ENCODE data around the gene ORC2.
"Not testable (repeated sequence)": the region's sequence is repeated elsewhere in the genome, so short reads cannot be mapped to it uniquely, and the experiment has no call there.

The ORC2 gene

DNA sequence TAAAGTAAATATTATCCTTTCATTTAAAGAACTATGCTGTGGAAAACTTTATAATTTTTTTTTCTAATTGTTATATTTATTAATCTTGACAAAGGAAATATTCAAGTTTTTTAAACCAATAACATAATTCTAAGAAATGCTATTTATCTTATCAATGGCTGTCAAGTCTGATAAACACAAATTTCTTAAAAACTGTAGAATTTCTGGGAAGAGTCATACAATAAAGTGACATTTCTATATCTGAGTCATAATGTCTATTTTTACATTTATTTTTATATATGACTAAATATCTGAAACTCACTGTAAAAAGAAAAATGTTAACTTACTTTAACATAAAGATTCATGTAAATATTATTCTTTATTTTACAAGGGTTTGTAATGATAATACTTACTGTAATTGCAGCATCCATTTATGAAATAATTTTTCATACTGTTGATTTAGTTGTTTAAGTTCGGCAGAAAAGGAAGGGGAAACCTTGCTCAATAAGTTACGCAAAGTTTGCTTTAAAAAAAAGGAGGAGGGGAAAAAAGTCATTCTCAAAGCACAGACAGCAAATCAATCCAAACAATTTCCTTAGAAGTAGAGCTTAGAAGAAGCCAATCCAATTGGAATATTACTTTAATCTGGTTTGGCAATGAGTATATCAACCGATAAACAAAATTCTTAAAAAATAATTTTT is 32.4 kb downstream of the ORC2 start:
- no peak for DNase-seq (ENCODE audit: low read depth)

DNA sequence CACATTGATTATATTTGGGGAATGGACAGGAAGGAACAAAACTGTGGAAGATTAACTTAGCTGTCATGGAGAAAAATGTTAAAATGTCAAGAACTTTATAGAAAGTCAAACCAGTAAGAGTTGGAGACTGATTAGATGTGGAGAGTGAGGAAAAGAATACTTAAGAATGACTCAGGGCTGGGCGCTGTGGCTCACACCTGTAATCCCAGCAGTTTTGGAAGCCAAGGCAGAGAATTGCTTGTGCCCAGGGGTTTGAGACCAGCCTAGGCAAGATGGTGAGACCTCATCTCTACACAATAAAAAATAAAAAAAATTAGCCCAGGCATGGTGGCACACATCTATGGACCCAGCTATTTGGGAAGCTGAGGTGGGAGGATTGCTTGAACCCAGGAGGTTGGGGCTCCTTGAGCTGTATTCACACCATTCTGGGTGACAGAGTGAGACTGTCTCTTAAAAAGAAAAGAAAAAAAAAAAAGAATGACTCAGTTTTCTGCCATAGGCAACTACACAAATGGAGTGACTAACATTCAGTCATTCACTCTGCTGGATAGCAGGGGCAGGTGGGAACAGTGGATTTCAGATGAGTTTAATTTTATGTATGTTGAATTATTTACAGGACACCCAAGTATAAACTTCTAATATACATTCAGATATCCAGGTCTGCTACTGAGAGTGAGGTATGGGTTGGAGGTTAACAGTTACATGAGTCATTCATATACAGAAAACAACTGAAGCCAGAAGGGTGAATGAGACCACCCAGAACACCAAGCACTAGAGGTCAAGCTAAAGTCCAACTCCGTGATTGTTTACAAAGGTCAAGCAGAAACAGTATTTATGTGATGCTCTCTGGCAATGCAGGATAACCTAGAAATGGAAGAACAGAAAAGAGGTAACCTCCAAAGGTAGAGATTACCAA is 33.9 kb downstream of the ORC2 start:
- DNase-seq (ENCODE audit: low read depth): no peak

DNA sequence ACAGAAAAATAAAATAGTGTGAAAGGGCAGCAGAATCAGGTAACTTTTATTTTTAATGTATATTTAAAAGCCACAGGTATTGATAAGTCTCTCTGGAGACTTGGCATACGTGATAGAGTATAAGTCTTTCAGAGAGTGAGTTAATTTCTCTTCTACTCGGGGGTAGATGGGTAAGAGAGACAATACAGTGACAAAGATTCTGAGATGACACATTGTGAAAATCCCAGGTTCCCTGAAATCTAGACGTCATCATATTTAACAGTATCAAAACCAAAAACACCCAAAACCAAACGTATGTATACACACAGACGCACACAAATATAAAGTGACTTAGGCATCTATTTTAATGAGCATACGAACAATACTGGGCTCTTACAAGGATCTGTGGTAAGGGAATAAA is 41.0 kb downstream of the ORC2 start:
- no peak for DNase-seq (ENCODE audit: low read depth)

DNA sequence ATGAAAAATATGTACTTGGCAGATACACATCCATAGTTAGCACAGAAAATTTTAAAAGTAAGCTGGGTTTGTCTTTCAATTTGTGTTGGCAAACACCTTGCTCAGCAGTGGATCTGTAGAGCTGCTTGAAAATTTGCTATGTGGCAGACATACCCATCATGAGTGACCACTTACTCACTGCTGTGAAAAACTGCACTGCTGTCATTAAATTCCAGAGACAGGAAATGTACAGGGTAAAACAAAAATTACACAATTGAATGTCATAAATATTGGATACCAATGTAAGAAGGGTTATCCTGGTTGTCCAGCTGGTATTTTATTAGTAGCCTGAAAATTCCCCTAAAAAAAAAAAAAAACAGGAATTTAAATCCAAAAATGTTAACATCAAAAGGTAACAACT is 49.8 kb downstream of the ORC2 start:
- no peak for DNase-seq (ENCODE audit: low read depth)

DNA sequence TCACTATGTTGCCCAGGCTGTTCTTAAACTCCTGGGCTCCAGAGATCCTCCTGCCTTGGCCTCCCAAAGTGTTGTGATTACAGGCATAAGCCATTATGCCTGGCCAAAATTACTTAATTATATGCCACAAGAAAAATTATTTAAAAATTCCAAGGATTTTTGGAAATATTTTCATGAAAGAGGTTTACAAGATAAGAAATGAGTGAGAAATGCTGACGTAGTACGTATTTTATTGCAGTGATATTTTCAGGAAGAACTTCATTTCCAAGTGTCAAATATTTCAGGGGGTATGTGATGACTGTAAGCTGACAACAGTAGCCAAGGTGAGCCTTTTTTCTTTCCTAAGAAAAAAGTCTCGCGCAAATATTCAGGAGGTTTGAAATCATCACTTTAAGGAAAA is 53.5 kb downstream of the ORC2 start:
- no peak for DNase-seq (ENCODE audit: low read depth)

DNA sequence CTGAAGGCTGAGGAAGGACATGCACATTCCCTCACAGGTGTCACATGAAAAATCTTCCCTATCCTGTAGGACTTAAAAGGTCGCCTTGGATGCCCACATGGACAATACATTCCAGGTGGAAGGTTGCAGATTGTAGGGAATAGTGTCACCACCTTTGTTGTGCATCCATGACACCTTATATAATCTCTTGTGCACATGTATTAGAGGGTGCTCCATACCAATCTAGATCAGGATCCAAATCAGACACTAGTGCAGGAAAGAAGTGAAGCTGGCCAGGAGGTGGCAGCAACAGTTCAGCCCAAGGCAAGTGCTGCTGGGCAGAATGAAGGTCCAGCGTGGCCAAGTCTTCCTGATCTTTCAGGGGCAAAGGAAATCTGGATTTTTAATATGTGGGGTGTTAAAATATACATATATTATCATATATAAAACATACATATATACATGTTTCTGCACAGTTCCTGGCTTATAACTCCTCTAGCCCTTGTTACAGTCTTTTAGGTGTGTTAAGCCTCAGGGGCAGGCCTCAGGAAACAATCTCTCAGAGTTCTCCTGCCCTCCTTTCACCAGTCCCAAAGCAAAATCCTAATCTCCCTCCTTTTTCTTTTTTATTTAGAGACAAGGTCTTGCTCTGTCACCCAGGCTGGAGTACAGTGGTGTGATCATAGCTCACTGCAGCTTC is 57.7 kb downstream of the ORC2 start:
- peak; percentile 20 for DNase-seq (ENCODE audit: low read depth)

DNA sequence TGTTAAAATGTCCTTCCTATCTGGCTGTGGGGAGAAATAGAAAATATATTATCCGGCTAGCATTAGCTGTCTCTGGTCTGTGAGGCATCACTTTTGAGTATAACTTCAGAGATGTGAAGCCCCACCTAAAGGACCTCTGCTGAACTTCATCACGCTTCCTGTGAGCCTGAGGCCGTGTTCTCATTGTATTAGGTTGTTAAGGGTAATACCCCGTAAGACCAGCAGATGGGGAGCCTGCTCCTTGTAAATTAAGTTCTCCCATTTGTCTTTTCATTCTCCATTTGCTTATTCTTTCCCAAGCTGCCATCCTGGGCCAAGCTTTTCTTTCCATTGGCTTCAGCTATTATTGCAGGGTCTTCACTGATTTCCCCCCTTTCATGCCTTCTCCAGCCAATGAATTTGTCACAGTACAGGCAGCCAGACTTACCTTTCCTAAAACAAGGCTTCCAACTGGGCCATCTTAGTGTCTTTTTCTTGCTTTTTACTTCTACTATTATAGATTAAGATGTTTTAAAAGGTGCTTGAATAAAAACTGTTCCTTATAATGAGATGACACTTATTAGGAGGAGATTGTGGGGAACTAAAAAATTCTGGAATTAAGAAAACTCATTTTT is 61.9 kb downstream of the ORC2 start:
- DNase-seq (ENCODE audit: low read depth): peak; percentile 46

DNA sequence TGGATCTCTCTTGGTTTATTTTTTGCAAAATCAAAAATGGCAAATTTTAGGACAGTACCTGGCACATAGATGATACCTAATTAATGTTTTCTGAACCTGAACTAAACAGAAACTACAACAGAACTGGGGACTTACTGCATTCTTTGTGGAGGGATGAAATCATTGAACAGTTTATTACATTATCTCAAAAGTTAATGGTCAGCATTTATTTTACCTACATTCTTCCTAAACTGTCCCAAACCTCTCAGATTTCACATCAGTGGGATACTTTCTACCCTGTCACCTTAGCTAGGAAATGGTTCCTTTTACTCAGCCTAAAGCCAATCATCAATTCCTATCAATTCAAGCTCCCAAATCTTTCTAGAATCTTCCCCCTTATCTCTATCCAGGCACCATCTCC is 64.0 kb downstream of the ORC2 start:
- DNase-seq (ENCODE audit: low read depth): no peak

DNA sequence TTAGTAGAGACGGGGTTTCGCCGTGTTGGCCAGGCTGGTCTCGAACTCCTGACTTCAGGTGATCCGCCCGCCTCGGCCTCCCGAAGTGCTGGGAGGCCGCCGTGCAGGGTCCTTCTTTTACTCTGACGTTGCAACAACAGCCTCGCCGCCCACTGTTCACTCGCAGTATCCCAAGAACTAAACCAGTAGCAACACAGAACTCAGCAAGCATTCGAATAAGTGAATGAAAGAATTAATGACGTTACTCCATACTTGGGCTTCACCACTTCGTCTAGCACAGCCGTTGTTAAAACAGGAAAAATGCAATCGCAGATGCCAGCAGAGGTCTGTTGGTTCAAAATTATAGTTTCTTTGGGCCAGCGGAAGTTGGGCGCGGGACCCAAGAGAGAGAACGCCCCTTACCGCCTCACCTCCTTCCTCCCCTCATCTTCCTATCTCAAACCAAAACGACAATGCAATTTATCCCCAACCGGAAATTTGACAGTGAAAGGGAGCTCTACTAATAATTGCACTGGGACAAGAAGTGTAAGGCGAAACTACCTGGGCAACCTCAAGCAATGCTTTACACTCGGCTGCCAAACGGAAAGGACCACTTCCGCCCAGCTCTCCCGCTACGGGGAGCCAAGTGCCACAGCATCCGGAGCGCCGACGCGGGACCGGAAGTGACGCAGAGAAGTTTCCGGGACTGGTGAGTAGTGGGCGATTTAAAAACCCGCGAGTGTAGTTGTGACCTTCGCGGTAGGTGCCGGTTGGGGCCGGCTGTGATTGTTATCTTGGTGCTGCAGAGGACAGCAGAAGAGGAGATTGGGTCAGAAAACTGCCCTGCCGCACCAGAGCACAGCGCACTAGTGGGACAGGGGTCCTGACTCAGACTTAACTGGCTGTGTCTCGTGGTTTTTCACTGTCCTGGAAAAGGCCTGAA is 74.5 kb downstream of the ORC2 start, which contains the start of the genes NIF3L1 and PPIL3:
Gene NIF3L1, plus strand, starts transcription at position 668 of the 922 bp plus-strand sequence. CDS start 2,573 bp downstream, outside the sequence.
Gene PPIL3, minus strand, starts transcription at position 374 of the 922 bp plus-strand sequence. CDS start 1,462 bp downstream, outside the sequence.
- peak; percentile 89 for DNase-seq (ENCODE audit: low read depth)

DNA sequence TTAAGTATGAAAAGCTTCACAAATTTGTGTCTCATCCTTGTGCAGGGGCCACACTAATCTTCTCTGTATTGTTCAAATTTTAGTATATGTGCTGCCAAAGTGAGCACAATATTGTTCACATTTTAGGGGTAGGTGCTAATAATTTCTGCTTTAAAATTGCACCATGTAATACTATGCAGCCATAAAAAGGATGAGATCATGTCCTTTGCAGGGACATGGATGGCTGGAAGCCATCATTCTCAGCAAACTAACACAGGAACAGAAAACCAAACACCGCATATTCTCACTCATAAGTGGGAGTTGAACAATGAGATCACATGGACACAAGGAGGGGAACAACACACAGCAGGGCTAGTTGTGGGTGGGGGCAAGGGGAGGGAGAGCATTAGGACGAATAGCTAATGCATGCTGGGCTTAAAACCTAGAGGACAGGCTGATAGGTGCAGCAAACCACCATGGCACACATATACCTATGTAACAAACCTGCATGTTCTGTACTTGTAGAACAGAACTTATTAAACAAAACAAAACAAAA is 81.7 kb downstream of the ORC2 start:
- not testable (repeated sequence) for DNase-seq (ENCODE audit: low read depth)

DNA sequence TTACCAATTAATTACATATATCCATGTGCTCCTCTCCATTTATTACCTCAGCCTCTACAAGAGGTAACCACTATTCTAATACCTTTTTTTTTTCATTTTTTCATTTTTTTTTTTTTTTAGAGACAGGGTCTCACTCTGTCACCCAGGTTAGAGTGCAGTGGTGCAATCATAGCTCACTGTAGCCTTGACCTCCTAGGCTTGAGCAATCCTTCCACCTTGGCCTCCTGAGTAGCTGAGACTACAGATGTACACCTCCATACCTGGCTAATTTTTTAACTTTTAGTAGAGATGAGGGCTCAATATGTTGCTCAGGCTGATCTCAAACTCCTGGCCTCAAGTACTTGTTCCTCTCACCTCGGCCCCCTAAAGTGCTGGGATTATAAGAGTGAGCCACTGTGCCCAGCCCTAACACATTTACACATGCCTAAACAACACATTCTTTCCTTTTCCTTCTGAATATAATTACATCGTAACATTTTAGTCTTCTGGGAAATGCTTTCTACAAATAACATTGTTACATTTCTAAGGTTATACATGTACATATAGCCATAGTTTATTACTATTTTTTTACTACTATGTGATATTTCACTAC is 85.1 kb downstream of the ORC2 start:
- no peak for DNase-seq (ENCODE audit: low read depth)

DNA sequence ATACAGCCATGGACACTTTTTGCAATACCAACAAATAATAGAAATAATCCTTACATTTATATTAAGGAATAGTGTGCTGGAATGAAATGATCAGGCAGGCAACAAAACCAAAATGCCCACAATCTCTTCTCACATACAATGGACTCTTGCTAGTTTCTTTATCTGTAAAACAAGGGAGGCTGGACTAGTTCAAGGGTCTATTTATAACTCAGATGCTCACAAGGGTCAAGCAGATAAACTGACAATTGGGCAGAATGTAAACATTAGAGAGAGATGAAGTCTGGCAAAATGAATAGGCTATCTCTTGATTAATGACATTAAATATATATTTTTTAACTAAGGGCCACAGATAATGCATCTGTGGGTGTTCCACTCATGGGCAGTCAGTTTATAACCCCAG is 86.0 kb downstream of the ORC2 start:
- DNase-seq (ENCODE audit: low read depth): no peak

DNA sequence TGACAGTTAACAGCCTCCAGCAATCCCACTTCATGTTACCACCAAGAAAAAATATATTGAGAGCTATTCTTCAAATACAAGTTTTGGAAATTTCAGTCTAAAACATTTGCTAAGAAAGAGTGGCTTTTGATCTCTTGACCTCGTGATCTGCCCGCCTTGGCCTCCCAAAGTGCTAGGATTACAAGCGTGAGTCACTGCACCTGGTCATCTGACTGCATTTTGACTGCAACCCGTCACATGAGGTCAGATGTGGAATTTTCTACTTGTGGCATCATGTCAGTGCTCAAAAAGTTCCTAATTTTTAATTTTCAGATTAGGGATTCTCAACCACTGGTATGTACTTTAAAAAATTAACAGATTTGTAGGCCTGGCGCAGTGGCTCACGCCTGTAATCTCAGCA is 89.9 kb downstream of the ORC2 start:
- DNase-seq (ENCODE audit: low read depth): no peak

DNA sequence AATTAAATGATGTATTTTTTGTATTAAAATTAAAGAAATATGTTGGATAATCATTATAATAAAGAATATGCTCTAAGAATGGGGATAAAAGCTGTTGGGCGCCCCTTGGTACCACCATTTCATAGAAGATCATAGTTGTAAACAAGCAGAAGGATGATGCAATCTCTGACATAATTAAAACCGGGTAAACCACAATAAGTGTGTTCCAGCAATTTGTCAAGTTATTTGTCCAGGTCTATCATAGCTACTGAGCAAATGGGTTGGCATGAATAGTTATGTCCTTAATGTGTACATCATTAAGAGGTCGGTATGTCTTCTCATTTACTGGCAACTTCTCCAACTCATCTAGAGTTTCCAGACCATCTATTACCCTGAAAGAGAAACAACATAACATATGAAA is 92.3 kb downstream of the ORC2 start:
- DNase-seq (ENCODE audit: low read depth): no peak

DNA sequence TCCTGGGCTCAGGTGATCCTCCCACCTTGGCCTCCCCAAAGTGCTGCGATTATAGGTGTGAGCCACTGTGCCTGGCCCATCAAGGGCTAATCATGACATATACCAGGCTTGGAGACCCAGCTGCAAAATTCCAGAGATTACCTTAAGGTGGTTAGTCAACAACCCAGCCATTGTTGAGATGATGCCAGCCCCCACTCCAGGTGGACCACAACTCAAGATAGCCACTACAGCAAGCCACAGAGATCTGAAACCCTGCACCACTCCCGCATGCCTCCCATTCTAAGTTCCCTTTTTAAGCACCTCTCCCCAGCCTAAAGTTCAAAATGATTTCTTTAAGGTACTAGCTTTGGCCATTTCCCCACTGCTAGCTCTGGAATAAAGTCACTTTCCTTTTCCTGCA is 94.4 kb downstream of the ORC2 start:
- DNase-seq (ENCODE audit: low read depth): no peak

DNA sequence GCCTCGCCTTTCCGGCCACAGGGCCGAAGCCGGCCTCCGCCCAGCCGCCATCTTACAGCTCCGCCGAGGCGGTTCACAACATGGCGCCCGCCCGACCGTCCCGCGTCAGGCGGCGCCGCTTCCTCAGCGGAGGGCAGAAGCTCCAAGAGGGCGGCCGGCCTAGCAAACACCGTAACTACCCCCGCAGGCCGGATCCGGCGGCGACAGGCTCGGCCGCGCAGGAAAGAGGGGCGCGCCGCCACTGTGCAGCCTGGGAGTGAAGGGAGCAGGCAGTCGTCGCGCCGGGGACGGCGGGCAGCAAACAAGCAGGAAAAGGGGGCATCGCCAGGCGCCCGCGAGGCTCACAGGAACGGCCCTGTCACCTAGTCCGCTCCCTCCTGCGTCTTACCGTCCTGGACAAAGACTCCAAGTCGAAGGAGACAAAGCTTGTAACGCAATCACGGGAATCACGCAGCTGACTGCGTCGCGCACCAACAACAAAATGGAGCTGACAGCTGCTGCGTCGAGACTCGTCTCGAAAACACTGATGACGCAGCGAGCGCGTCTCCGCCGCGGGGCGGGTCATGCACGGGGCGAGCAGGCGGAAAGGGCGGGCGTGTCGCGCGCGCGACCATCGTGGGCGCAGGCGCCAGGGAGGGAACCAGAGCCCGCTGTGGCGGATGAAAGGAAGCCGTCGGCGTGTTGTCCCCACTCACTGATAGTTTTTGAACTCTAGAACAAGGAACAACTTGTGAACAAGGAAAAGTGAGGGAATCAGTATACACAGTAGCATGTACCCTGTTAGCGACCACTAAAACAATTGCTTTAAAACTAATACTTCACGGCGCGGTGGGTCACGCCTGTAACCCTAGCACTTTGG is 99.1 kb downstream of the ORC2 start, which contains the start of gene CLK1:
Gene CLK1, minus strand, starts transcription at position 483 of the 859 bp plus-strand sequence. CDS start 2,796 bp downstream, outside the sequence.
- DNase-seq (ENCODE audit: low read depth): peak; percentile 94

DNA sequence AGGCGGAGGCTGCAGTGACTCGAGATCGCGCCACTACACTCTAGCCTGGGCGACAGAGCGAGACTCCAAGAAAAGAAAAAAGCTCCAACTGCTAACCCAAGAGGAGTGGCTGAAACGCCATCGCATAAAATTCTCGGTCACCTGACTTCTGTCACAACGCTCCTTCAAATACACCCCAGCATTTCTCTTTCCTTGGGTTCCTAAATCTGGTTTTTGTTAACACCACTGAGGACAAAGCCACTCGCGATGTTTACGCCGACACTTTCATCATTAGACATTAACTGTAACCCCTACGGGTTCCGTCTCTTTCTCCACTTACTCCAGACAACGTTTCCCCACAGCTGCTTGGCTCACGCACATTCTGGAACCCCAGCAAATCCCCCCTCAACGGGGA is 99.7 kb downstream of the ORC2 start:
- no peak for DNase-seq (ENCODE audit: low read depth)

DNA sequence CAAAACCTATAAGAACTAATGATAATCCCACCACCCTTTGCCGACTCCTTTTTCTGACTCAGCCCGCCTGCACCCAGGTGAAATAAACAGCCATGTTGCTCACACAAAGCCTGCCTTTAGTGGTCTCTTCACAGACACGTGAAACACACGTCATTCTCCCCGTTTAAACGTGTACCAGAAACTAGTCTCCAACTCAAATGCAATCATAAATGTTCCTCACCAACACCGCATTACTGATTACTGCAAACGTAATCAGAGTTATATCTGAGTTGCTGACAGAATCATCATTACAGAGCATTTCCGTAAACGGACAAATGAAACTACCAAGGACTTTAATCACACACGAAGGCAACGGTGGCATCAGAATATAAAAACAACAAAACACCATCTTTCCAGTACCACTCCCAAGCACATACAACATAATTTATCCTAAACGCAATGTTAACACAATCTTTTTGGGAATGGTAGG is 100.9 kb downstream of the ORC2 start:
- DNase-seq (ENCODE audit: low read depth): peak; percentile 27

DNA sequence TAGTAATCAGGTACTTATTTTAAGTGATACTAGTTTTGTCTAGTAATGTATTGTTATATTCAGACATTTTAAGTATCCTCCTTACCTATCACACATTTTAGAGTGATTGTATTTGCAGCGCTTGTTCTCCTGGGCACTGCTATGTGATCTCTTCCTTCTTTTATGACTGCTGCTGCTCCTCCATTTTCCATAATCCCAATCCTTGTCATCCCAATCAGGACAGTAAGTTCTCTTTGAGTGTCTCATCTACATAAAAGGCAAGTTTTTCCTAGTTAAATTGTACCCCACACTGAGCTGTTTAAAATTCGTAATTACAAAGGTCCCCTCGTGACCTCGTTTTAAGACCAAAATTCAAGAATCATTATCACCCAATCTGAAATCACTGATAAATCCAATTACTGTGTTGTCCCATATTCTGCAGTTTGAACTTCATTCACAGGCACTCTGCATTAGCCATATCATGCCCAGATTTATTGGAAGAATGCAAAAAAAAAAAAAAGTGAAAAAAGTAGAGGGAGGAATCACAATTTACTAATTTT is 101.8 kb downstream of the ORC2 start:
- DNase-seq (ENCODE audit: low read depth): no peak
